ENCODE data around the gene ZNF32. TPM values are rescaled to one million over a fixed set of nuclear protein-coding genes. Genes with fewer than 3 reads are reported as not detected.

The ZNF32 gene, protein sequence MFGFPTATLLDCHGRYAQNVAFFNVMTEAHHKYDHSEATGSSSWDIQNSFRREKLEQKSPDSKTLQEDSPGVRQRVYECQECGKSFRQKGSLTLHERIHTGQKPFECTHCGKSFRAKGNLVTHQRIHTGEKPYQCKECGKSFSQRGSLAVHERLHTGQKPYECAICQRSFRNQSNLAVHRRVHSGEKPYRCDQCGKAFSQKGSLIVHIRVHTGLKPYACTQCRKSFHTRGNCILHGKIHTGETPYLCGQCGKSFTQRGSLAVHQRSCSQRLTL
- 100 to 1,000 TPM in 1 of 6 donors, 10 to 100 TPM in 5; 68.9 to 135 (median 83.1) TPM for polyA plus RNA-seq (ENCODE audit: low read depth in 6 of 6)

GRCh38 chr10:43648398-43649184 is at the start of gene ZNF32:
ZNF32 (minus strand) TSS chr10:43648881; CDS start chr10:43646133, 2,748 bp downstream.
- peaks cover 8 to 32% (median 24%) of the 10 kb centered on the region in 7 donors for H3K9me3 Mint-ChIP-seq
- peak within 1 kb of the TSS; percentile 89 to 99 (median 96) for H3K4me3 Mint-ChIP-seq
- peaks cover 22 to 28% of the 10 kb centered on the region in 2 donors for H3K36me3 Mint-ChIP-seq
- ATAC-seq (ENCODE audit: low read depth in 2 of 2) (peak; percentile 98), DNase-seq (peak; percentile 79)
- H3K27ac Mint-ChIP-seq, result peak within 1 kb of the TSS; percentile 69 to 96 (median 81)
- peaks cover 12 to 24% (median 22%) of the 10 kb centered on the region in 3 donors for H3K4me1 Mint-ChIP-seq
- peaks cover 4 to 15% (median 4%) of the 10 kb centered on the region in 3 donors for H3K27me3 Mint-ChIP-seq

- H3K36me3 Mint-ChIP-seq, result no peaks in the 10 kb centered on the region
- peaks cover 15 to 26% (median 24%) of the 10 kb centered on the region in 3 donors for H3K27me3 Mint-ChIP-seq
- DNase-seq, result no peak
- no peaks in the 10 kb centered on the region for H3K4me1 Mint-ChIP-seq
- H3K4me3 Mint-ChIP-seq, result no peak overlapping the region
- no peak overlapping the region for H3K27ac Mint-ChIP-seq
- ATAC-seq (ENCODE audit: low read depth in 2 of 2), result no peak
- no peaks in the 10 kb centered on the region for H3K9me3 Mint-ChIP-seq
Observed at GRCh38 chr10:43698156-43698555, 49.5 kb upstream of the ZNF32 start.

- no peaks in the 10 kb centered on the region for H3K36me3 Mint-ChIP-seq
- DNase-seq (no peak), ATAC-seq (ENCODE audit: low read depth in 2 of 2) (no peak)
- H3K27me3 Mint-ChIP-seq, result peaks cover 23 to 37% (median 35%) of the 10 kb centered on the region in 3 donors
- H3K27ac Mint-ChIP-seq, result no peak overlapping the region
- no peak overlapping the region for H3K4me3 Mint-ChIP-seq
- no peaks in the 10 kb centered on the region for H3K4me1 Mint-ChIP-seq
- no peaks in the 10 kb centered on the region for H3K9me3 Mint-ChIP-seq
Observed at GRCh38 chr10:43696909-43697483, 48.3 kb upstream of the ZNF32 start.

- ATAC-seq (ENCODE audit: low read depth in 2 of 2) (no peak), DNase-seq (no peak)
- no peak overlapping the region for H3K4me3 Mint-ChIP-seq
- no peaks in the 10 kb centered on the region for H3K36me3 Mint-ChIP-seq
- H3K9me3 Mint-ChIP-seq, result no peaks in the 10 kb centered on the region
- H3K27me3 Mint-ChIP-seq, result peaks cover 27 to 45% (median 40%) of the 10 kb centered on the region in 3 donors
- no peak overlapping the region for H3K27ac Mint-ChIP-seq
- peaks cover 0 to under 1% (median 0%) of the 10 kb centered on the region in 3 donors for H3K4me1 Mint-ChIP-seq
Observed at GRCh38 chr10:43695730-43696129, 47.0 kb upstream of the ZNF32 start.

- ATAC-seq (ENCODE audit: low read depth in 2 of 2) (no peak), DNase-seq (no peak)
- H3K9me3 Mint-ChIP-seq, result no peaks in the 10 kb centered on the region
- no peaks in the 10 kb centered on the region for H3K36me3 Mint-ChIP-seq
- H3K27ac Mint-ChIP-seq, result no peak overlapping the region
- peaks cover 27 to 42% (median 36%) of the 10 kb centered on the region in 3 donors for H3K27me3 Mint-ChIP-seq
- H3K4me1 Mint-ChIP-seq, result peaks cover 0 to 4% (median 2%) of the 10 kb centered on the region in 3 donors
- no peak overlapping the region for H3K4me3 Mint-ChIP-seq
Observed at GRCh38 chr10:43695321-43695720, 46.6 kb upstream of the ZNF32 start.

DNA sequence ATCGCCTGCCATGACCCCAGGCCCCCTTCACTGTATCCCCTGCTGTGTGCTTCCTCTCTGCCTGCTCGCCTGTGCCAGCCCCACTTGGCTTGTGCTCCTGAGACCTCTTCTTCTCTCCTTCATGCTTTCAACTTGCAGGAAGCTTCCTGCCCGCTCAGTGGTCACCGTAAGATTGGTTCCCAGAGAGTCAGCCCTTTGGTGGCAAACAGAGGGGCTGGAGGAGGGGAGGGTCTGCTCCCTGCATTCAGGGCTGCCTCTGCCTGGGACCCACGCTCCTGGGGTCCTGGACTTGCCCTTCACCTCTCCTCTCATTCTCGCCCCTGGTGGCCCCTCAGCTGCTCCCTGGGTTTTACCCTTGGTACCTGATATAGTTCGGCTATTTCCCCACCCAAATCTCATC is 45.8 kb upstream of the ZNF32 start:
- Mint-ChIP-seq H3K27me3 (peaks cover 34 to 47% (median 34%) of the 10 kb centered on the region in 3 donors), H3K4me3 (no peak overlapping the region), H3K9me3 (no peaks in the 10 kb centered on the region), H3K36me3 (no peaks in the 10 kb centered on the region), H3K4me1 (peaks cover 0 to 11% (median 10%) of the 10 kb centered on the region in 3 donors), H3K27ac (no peak overlapping the region)
- no peak for DNase-seq
- ATAC-seq (ENCODE audit: low read depth in 2 of 2), result no peak

DNA sequence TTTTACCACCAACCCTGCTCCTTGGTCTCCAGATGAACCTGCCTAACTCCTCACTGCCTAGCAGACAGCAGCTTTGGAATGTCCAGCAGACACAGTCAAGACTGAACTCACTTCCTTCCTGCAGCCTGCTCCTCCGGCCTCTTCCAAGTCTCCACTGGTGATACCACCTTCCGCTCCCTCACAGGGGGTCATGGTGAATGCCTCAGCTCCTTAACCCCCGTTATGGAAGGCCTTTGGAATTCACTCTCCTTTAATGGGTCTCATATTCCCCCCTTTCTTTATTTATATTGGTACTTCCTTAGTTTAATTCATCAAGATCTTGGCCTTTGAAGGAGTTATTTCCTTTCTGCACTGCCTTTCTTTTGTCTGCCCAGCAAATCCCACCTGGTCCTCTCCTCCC is 44.9 kb upstream of the ZNF32 start:
- ATAC-seq (ENCODE audit: low read depth in 2 of 2) (no peak), DNase-seq (no peak)
- Mint-ChIP-seq H3K9me3 (no peaks in the 10 kb centered on the region), H3K4me3 (peak overlapping the region in 1 of 8 donors; percentile 26), H3K27ac (no peak overlapping the region), H3K27me3 (peaks cover 30 to 56% (median 33%) of the 10 kb centered on the region in 3 donors), H3K4me1 (peaks cover 2 to 13% (median 11%) of the 10 kb centered on the region in 3 donors), H3K36me3 (no peaks in the 10 kb centered on the region)

- Mint-ChIP-seq H3K9me3 (no peaks in the 10 kb centered on the region), H3K36me3 (no peaks in the 10 kb centered on the region), H3K4me1 (peaks cover 7 to 14% (median 11%) of the 10 kb centered on the region in 3 donors), H3K4me3 (no peak overlapping the region), H3K27ac (no peak overlapping the region), H3K27me3 (peaks cover 30 to 70% (median 46%) of the 10 kb centered on the region in 3 donors)
- no peak for DNase-seq
- ATAC-seq (ENCODE audit: low read depth in 2 of 2), result no peak
Observed at GRCh38 chr10:43692051-43692825, 43.6 kb upstream of the ZNF32 start.

DNA sequence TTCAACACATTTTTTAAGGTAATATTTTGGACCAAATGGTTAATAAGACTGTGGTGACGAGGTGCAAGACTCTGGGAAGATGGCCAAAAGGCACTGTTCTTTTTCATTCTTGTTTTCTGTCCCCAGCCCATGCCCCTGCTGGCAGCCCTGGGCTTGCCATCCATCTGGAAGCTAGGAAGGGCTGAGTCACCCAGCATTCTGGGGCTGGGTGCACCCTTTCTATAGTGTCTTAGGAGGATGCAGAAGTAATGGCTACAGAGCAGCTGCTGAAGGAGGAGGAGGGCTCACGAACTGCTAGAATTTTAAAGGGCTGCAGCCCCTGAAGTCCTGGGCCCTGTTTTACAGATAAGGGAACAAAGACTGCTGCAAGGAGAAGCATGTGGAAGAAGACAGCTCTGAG is 42.8 kb upstream of the ZNF32 start:
- Mint-ChIP-seq H3K27ac (no peak overlapping the region), H3K9me3 (peaks cover 0 to 2% (median 0%) of the 10 kb centered on the region in 7 donors), H3K27me3 (peaks cover 36 to 77% (median 54%) of the 10 kb centered on the region in 3 donors), H3K4me3 (peak overlapping the region in 1 of 8 donors; percentile 94), H3K4me1 (peaks cover 7 to 15% (median 11%) of the 10 kb centered on the region in 3 donors), H3K36me3 (no peaks in the 10 kb centered on the region)
- ATAC-seq (ENCODE audit: low read depth in 2 of 2) (no peak), DNase-seq (no peak)

DNA sequence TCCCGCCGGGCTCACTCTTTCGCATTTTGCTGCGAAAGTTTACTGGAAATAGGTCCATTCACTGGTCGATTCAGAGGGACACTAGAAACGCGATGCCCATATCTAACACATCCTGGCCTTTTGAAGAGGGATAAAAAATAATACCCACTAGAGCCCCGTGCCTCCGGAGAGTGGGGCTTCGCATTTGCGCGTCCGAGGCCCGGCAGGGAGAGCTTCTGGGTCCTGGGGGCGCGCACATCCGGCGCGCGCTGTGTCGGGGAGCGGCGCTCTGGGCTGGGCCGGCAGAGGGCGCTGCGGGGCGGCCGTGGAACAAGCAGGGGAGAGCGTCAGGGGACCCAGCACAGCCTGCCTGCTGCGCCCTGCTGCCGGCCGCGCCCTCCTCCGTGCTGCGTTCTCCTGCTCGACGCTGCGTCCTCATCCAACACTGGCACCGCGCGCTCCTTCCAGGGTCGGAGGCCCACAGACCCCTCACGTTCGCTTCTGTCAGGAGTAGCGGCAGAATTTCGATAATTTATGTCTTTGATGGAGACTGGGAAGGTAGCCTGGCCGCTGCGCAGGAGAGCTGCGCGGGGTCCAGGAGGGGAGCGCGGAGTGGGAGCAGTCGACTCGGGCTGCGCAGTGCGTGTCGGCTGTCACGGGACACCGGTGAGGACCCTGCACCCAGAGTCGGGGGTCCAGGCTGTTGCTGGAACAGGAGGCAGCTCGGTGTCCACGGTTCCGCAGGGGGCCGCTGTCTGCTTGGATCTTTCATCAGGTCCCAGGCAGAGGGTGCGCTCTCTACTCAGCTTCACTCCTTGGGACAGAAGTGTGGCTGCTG is 41.5 kb upstream of the ZNF32 start:
- DNase-seq (peak; percentile 66), ATAC-seq (ENCODE audit: low read depth in 2 of 2) (peak; percentile 95 to 97)
- H3K9me3 Mint-ChIP-seq, result peaks cover 0 to 2% (median 0%) of the 10 kb centered on the region in 7 donors
- peaks cover 38 to 78% (median 56%) of the 10 kb centered on the region in 3 donors for H3K27me3 Mint-ChIP-seq
- H3K4me1 Mint-ChIP-seq, result peaks cover 7 to 15% (median 11%) of the 10 kb centered on the region in 3 donors
- H3K4me3 Mint-ChIP-seq, result peak overlapping the region; percentile 76 to 94 (median 86)
- peak overlapping the region in 2 of 6 donors; percentile 35 to 39 for H3K27ac Mint-ChIP-seq
- H3K36me3 Mint-ChIP-seq, result no peaks in the 10 kb centered on the region

DNA sequence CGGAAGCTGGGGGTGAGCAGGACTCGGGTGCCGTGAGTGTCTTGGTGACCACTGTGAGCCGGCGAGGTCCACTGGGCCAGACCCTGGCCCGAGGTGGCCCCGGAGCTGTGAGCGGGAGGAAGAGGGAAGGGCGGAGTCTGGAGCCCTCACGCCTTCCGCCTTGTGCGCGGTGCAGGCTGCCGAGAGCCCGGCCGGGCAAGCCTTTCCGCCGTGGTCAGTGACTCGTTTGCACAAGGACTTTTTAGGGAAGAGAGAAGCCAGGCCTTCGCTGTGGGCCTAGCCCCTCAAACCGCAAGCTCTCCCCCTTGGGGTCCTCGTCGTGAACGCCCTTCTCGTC is 40.9 kb upstream of the ZNF32 start:
- H3K4me3 Mint-ChIP-seq, result peak overlapping the region; percentile 76 to 94 (median 86)
- peak overlapping the region in 1 of 6 donors; percentile 35 for H3K27ac Mint-ChIP-seq
- ATAC-seq (ENCODE audit: low read depth in 2 of 2) (peak in 1 of 2 donors; percentile 31), DNase-seq (no peak)
- peaks cover 38 to 73% (median 56%) of the 10 kb centered on the region in 3 donors for H3K27me3 Mint-ChIP-seq
- no peaks in the 10 kb centered on the region for H3K36me3 Mint-ChIP-seq
- peaks cover 7 to 15% (median 11%) of the 10 kb centered on the region in 3 donors for H3K4me1 Mint-ChIP-seq
- H3K9me3 Mint-ChIP-seq, result peaks cover 0 to 2% (median 0%) of the 10 kb centered on the region in 7 donors

DNA sequence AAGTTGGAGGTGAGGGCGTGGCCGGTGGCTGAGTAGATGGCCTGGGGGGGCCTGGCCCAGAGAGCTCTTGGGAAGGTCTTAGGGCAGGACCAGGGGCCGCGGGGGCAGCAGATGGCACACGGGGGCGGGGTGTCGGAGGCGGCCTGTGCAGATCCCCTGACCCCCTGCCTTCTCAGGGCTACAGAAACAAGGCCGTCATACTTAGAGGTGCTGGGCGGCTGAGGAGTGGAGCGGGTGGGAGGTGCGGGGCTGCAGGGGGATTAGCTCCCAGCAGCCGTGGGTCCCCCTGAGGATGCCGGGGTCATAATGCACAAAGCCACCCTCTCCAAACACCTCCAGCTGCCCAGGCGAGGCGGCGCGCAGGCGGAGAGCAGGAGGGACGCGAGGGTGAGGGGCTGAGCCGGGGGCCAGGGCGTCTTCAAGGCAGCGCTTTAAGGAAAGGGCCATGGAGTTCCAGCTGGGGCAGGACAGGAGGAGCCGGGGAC is 40.4 kb upstream of the ZNF32 start:
- no peak for DNase-seq
- Mint-ChIP-seq H3K36me3 (no peaks in the 10 kb centered on the region), H3K9me3 (peaks cover 0 to 2% (median 0%) of the 10 kb centered on the region in 7 donors), H3K4me3 (peak overlapping the region; percentile 76 to 94 (median 86)), H3K27me3 (peaks cover 41 to 70% (median 56%) of the 10 kb centered on the region in 3 donors), H3K4me1 (peaks cover 7 to 15% (median 11%) of the 10 kb centered on the region in 3 donors), H3K27ac (no peak overlapping the region)
- ATAC-seq (ENCODE audit: low read depth in 2 of 2), result no peak

All from naive B cell (primary cell).